ENCODE measurements around the gene RYR1.

- no peak for TF ChIP-seq POLR2A (IDR thresholded peaks at IDR 0.05)
- TF ChIP-seq CTCF (IDR thresholded peaks at IDR 0.05): no peak
These were observed 104.9 kb downstream of the RYR1 start for GRCh38 chr19:38538386-38538785.

Measured in right lobe of liver (tissue), 4 donors.